Activated T-cell treated with anti-CD3 and anti-CD28 coated beads for 24 hours (primary cell): ENCODE measurements around the gene KCNAB1.

Experiments used
- DNase-seq: peaks from one replicate; pipeline ENCODE4 v3.0.0-alpha.2; 2020; ENCODE audit warnings: low read depth

KCNAB1 gene

DNA sequence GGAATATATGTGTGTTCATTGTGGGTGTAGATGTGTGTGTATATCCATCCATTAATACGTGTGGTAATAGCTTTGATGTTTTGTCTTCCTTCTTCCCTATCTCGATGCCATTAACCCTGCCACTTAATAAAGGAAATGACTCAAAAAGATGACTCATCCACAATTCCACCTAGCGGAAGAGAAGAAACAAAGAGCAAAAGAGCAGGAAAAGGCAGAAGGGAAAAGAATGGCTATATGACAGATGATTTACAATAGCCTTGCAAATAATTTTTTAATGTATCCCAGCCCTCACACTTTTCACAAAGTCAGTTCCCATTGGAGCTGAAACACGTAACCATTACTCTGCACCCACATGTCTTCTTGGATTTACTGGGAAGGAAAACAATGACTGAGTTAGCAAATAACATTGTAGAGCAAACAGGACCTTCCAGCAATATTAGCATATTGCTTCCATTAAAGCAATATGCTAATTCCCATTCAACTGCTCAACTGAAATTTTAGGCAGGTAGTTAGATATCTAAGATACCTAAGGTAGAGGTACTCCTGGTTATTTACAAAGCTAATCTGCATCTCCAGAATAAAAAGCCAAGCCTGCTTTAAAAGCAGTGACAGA is 197.2 kb downstream of the KCNAB1 start:
- no peak for DNase-seq

DNA sequence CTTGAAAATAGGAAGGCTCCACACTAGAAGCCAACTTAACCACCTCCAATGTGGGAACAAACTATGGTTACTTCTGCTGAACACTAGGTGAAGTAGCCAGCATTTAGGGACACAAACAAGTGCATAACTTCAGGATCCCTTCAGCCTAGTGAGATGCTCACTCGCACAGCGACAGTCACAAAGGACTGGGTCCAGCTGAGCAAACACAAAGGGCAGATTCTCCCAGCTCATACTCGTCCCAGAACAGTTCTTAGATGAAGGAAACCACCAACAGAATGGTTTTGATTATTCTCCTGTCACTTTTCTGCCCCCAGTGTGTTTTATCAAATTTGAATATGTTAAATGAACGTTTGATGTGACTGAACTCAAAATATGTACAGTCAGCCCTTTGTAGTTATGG is 201.6 kb downstream of the KCNAB1 start:
- no peak for DNase-seq

GRCh38 chr3:156323466-156323865 is 203.1 kb downstream of the KCNAB1 start:
- no peak for DNase-seq

DNA sequence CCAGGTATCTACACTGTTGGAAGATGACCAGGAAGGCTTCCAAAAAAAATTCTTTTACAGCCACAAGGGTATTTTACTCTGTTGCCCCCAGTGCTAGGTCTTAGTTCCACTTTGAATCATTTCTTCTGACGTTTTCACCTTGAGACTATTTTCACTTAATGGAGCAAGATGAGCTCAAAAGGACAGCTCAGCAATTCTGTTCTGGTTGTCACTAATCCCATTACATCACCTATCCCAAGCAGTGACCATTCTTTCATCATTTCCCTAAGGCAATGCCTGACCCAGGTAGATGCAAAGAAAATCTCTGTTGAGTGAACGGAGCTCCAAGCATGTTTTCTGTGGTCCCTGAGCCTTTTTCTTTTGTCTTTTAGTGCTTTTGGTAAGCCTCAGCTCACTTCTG is 210.0 kb downstream of the KCNAB1 start:
- no peak for DNase-seq

GRCh38 chr3:156332304-156332703 is 211.9 kb downstream of the KCNAB1 start:
- no peak for DNase-seq

- DNase-seq = no peak
Observed at GRCh38 chr3:156334841-156335545, 214.6 kb downstream of the KCNAB1 start.

DNA sequence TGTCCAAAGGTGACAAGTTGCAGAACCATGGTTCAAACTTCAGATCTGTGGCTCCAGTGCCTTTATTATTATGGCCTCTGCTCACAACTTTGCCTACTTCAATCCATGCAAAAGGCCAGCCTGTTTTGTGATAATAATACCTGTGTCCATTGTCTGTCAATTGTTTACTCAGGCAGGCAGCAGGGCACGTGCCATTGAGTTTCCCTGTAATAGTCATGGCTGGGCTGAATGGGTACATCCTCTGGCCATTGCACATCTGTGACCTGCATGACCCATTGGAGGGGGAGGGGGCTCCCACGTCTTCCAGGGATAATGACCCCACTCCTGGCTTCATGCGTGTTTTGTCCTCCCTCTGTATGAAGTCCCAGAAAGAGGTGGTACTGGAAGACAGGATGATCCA is 219.1 kb downstream of the KCNAB1 start:
- no peak for DNase-seq

GRCh38 chr3:156341332-156341731 is 221.0 kb downstream of the KCNAB1 start:
- no peak for DNase-seq

DNA sequence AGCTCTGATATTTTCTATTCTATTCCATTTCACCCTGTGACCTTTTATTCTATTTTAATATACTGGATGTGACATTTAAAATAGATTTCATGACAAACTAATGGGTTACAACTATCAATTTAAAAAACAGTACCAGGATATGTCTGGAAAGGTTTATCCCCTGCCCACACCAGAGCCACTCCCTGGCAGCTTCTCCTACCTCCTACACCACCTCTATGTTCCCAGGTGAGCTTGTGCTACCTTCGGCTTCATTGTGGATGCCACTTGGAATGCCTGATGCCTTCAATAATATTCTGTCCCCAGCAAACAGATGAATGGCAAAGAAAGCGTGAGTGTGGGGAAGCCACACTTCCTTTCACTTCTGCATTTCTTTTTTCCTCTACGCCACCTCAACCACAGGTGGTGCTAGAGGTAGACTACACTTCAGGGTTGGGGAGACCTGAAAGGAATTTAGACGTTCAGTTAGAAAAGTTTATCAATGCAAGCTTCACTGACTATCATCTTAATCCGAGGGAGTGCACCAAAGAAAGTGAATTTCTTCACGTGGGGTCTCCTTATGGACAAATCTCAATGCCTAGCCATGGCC is 221.5 kb downstream of the KCNAB1 start:
- DNase-seq = no peak

GRCh38 chr3:156344215-156344614 is 223.8 kb downstream of the KCNAB1 start:
- no peak for DNase-seq

- DNase-seq = no peak
Observed at GRCh38 chr3:156349111-156349510, 228.7 kb downstream of the KCNAB1 start.

DNA sequence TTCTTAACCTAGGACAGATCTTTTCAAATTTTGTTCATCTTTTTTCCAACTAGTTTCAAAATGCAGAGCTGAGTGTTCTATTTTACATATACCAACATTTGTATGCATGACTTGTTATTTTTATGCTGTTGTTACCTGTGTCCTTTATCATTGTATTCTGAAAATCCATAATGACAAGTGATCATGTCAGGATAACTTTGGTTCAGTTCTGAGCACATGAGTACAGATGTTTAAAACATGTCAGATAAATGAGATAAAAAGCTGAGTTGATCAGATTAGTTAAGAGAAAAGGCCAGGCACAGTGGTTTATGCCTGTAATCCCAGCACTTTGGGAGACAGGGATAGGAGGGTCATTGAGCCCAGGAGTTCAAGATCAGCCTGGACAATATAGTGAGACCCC is 229.6 kb downstream of the KCNAB1 start:
- DNase-seq = no peak

- no peak for DNase-seq
Observed at GRCh38 chr3:156350781-156351180, 230.4 kb downstream of the KCNAB1 start.

DNA sequence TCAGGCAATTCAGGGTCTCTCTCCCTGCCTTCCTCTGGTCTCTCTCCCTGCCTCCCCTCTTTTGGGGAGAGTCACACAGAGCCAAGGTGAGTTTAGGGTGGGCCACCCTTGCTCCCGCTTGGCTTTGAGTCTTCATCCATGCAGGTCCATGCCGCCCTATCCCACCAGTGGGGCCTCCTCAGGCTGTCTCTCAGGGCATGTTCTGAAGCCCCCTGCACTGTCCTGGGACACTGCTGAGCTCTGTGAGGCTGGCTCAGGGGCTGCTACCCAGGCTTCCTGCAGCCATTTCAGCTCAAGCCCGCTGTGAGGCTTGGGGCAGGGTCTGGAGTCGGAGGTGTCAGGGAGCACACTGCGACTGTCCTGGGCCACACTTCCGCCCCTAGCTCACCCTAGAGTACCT is 231.4 kb downstream of the KCNAB1 start:
- no peak for DNase-seq

DNA sequence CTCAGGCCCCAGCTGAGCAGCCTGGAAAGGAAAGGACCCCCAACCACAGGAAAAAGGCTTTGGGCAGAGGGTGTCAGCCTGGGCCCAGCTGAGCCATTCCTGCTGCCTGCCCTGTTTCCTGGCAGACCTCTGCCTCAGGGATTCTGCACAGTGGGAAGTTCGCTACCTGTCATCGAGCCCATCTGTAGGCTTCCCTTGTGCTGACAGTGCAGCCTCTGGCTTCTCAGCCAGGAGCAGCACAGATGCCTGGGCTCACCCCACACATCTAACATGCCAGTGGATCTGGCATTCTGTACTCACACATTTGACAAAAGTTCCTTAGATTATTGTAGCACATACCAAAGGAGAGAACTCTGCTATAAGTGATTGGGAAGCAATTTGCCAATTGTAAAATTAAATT is 232.3 kb downstream of the KCNAB1 start:
- DNase-seq = no peak

GRCh38 chr3:156353563-156353962 is 233.2 kb downstream of the KCNAB1 start:
- DNase-seq = no peak

DNA sequence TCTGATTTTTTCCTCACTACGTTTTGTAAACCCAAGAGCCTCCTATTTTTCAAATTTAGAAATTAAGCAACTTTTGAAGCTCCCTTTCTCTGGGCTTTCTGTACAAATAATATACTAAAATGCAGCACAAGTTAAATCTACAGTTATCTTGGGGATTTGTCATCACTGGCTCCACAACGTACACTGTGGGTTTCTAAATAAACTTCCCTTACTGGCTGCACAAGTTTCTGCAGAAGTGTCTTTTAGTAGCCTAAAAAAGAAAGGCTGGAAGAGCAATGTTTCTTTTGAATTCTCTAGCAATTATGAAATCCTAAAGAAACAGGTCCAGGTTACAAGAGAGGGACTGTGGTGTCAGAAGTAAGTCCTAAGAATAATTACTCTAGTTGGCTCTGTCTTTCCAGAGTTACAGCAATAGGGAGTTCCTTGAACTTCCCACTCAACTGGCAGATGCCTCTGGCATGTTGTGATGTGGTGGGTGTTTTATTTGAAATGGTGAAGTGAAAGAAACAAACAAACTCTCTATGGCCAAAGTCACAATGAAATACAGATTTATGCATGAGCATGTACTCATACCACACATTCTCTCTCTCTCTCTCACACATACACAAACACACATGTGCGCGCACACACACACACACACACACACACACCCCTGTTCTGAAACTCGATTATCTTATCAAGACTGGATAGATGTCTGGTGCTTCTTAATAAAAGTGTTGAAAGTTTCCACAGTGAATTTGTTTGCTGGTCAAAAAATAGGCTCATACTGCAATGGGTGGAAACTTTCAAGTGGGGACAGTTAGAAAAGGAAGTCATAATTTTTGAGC is 236.4 kb downstream of the KCNAB1 start:
- no peak for DNase-seq

DNA sequence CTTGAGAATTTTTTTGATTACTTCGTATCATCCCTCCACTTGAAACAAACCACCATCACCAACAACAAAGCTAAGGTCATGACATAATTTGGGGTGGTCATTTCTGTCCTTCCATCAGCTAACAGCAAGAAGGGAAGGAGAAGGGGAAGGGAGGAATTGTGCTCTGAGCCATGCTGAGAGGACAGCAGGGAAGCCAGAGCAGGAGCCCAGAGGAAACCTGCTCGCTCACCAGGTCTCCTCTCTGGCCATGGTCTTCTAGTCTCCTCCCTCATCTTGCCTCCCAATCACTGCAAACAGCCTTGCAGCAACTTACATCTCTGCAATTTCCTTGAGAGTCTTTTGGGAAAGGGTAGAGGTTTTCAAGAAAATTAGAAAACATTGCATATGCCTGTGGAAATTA is 237.9 kb downstream of the KCNAB1 start:
- DNase-seq = no peak

- no peak for DNase-seq
Observed at GRCh38 chr3:156359368-156359767, 239.0 kb downstream of the KCNAB1 start.

DNA sequence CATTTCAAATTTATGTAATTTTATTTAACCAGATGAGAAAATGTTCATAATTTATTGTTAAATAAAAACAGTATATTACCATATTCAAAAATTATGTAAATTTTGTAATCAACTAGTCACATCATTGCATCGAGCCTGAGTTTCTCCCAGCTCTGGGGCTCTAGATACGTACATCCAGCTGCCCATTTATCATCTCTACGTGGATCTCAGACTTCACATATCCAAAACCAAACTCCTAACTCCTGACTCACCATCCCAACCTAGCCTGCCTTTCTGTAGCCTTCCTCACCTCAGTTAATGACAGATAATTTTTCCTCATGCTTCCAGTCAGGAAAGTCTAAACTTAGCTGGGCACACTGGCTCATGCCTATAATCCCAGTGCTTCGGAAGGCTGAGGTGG is 239.7 kb downstream of the KCNAB1 start:
- no peak for DNase-seq

GRCh38 chr3:156360963-156361362 is 240.6 kb downstream of the KCNAB1 start:
- no peak for DNase-seq

- no peak for DNase-seq
Observed at GRCh38 chr3:156366559-156366958, 246.2 kb downstream of the KCNAB1 start.

- DNase-seq = no peak
Observed at GRCh38 chr3:156368189-156368588, 247.8 kb downstream of the KCNAB1 start.
